GM12878 (cell line): ENCODE measurements around the gene CCDC181. TPM values are rescaled to one million over a fixed set of nuclear protein-coding genes. Genes with fewer than 3 reads are reported as not detected.

Source experiments
- BACH1 ChIP-seq: fragments of 450-650 bp; IDR thresholded peaks from 2 replicates; pipeline ENCODE4 v1.6.1; 2017; ENCODE audit warnings: mild to moderate bottlenecking, borderline replicate concordance
- CEBPZ ChIP-seq: fragments of 150-350 bp; IDR thresholded peaks from 2 replicates; pipeline ENCODE4 v1.6.1; 2016; ENCODE audit warnings: low read depth, low read length
- EP300 ChIP-seq, 2 experiments: fragments of 150-350 bp in 1 of 2; IDR thresholded peaks; 2 replicates each; pipeline ENCODE4 v1.6.1; 2011 to 2012; ENCODE audit warnings: low read depth in 2 of 2, low read length in 2 of 2, borderline replicate concordance in 1 of 2, improper control_type of control experiment in 1 of 2, inconsistent platforms in 1 of 2; ENCODE audit not compliant: control insufficient read depth in 1 of 2
- MYB ChIP-seq: fragments of 150-350 bp; IDR thresholded peaks from 2 replicates; pipeline ENCODE4 v1.6.1; 2014; ENCODE audit warnings: mild to moderate bottlenecking, low read depth, low read length, borderline replicate concordance
- NFXL1 ChIP-seq: fragments of 450-650 bp; IDR thresholded peaks from 2 replicates; pipeline ENCODE4 v1.6.1; 2017; ENCODE audit warnings: antibody characterized with exemption, mild to moderate bottlenecking, borderline replicate concordance
- NFYB ChIP-seq: IDR thresholded peaks from 2 replicates; pipeline ENCODE4 v1.6.1; 2011; ENCODE audit warnings: low read depth, mild to moderate bottlenecking, low read length, improper control_type of control experiment, moderate library complexity; ENCODE audit not compliant: insufficient read depth
- NR2C1 ChIP-seq: fragments of 450-650 bp; IDR thresholded peaks from 2 replicates; pipeline ENCODE4 v1.6.1; 2017; ENCODE audit warnings: antibody characterized with exemption, mild to moderate bottlenecking, moderate library complexity
- NRF1 ChIP-seq: conservative IDR thresholded peaks from 2 replicates; pipeline ENCODE4 v1.6.1; 2011; ENCODE audit warnings: mild to moderate bottlenecking, low read depth, low read length, improper control_type of control experiment
- PAX8 ChIP-seq: fragments of 450-650 bp; IDR thresholded peaks from 2 replicates; pipeline ENCODE4 v1.6.1; 2017; ENCODE audit warnings: mild to moderate bottlenecking, moderate library complexity
- PRDM15 ChIP-seq: fragments of 450-650 bp; formaldehyde crosslinking; IDR thresholded peaks from 2 replicates; pipeline ENCODE4 v1.4.0; 2020; ENCODE audit warnings: mild to moderate bottlenecking, moderate library complexity
- ZBTB11 ChIP-seq: fragments of 450-650 bp; formaldehyde crosslinking; IDR thresholded peaks from 2 replicates; pipeline ENCODE4 v1.5.0; 2022; ENCODE audit warnings: mild to moderate bottlenecking, missing genetic modification characterization
- ZBTB33 ChIP-seq: fragments of 450-650 bp; IDR thresholded peaks from 2 replicates; pipeline ENCODE4 v1.6.1; 2017; ENCODE audit warnings: mild to moderate bottlenecking
- ZNF274 ChIP-seq: IDR thresholded peaks from one replicate; pipeline ENCODE4 v1.8.0; 2011; ENCODE audit not compliant: insufficient read length, insufficient read depth
- polyA plus RNA-seq, 11 experiments: library from polyadenylated mRNA; depleted of rRNA in 4 of 11; unstranded in 6 of 11; stranded (reverse) in 5 of 11; fragments of >200 nt; fragmentation: Nextera tagmentation in 4 of 11; fragmentation: Illumina TruSeq in 1 of 11; extraction: Ambion mirVana in 4 of 11; extraction: Trizol in 1 of 11; gene quantifications; 1 replicate in 1 of 11; 2 replicates in 10 of 11; pipeline versions ENCODE4 v1.2.1 to v1.2.3, GENCODE V29; 2011 to 2016; ENCODE audit warnings: inconsistent platforms in 2 of 11, missing spikeins in 2 of 11, low read depth in 1 of 11
- total RNA-seq, 4 experiments: library from RNA; depleted of rRNA in 3 of 4; stranded (reverse); fragments of >200 nt in 3 of 4; fragmentation: Illumina TruSeq in 1 of 4; extraction: Trizol in 1 of 4; gene quantifications; 2 replicates each; pipeline versions ENCODE4 v1.2.1 to v1.2.3, GENCODE V29; 2013 to 2021
- TF ChIP-seq, protein P1 (sequence below): IDR thresholded peaks from 2 replicates; pipeline ENCODE4 v1.6.1; 2011; ENCODE audit warnings: borderline replicate concordance, low read depth, mild to moderate bottlenecking, moderate library complexity, mixed read lengths, low read length; ENCODE audit not compliant: insufficient read depth; ENCODE audit errors: extremely low read length

CCDC181 gene
- total and polyA plus RNA-seq, 10 of the 15 experiments (the other 5 are each of a cell fraction or from before 2014, with no cell fraction given): not detected

DNA sequence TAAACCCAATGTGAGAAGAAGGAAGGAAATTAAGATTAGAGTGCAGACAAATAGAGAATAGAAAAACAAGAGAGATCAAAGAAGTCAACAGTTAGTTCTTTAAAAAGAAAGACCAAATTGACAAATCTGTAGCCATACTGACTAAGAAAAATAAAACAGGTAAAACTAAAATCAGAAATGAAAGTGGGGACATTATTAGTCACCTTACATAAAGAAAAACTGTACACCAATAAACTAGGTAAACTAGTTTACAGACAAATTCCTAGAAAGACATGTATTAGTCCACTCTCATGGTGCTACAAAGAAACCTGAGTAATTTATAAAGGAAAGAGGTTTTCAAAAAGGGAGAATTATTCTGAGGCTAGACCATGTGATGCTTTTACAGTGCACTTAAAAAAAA is 37.0 kb downstream of the CCDC181 start (continued):
- TF ChIP-seq NFYB (no peak), NR2C1 (no peak), NFXL1 (no peak), ZNF274 (no peak), NRF1 (no peak), ZBTB33 (no peak), MYB (no peak), PAX8 (no peak), EP300 (IDR thresholded peaks at IDR 0.05; ENCODE audit: borderline replicate concordance in 1 of 2, control insufficient read depth in 1 of 2, low read depth in 2 of 2, low read length in 2 of 2) (peak in 1 of 2 experiments; percentile 32; a peak in 1 of 4 replicates), BACH1 (no peak), PRDM15 (CRISPR knock-in tag) (no peak), ZBTB11 (CRISPR knock-in tag) (no peak), CEBPZ (no peak)
- TF ChIP-seq, protein P1, sequence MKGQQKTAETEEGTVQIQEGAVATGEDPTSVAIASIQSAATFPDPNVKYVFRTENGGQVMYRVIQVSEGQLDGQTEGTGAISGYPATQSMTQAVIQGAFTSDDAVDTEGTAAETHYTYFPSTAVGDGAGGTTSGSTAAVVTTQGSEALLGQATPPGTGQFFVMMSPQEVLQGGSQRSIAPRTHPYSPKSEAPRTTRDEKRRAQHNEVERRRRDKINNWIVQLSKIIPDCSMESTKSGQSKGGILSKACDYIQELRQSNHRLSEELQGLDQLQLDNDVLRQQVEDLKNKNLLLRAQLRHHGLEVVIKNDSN: no peak
